Activated CD4-positive, alpha-beta T cell treated with anti-CD3 and anti-CD28 coated beads for 24 hours (primary cell): ENCODE data around the gene PDYN.

Source experiments
- DNase-seq, 2 donors: peaks; one replicate each; pipeline ENCODE4 v3.0.0-alpha.2; 2020; ENCODE audit warnings: low read depth in 2 of 2

The PDYN gene

DNA sequence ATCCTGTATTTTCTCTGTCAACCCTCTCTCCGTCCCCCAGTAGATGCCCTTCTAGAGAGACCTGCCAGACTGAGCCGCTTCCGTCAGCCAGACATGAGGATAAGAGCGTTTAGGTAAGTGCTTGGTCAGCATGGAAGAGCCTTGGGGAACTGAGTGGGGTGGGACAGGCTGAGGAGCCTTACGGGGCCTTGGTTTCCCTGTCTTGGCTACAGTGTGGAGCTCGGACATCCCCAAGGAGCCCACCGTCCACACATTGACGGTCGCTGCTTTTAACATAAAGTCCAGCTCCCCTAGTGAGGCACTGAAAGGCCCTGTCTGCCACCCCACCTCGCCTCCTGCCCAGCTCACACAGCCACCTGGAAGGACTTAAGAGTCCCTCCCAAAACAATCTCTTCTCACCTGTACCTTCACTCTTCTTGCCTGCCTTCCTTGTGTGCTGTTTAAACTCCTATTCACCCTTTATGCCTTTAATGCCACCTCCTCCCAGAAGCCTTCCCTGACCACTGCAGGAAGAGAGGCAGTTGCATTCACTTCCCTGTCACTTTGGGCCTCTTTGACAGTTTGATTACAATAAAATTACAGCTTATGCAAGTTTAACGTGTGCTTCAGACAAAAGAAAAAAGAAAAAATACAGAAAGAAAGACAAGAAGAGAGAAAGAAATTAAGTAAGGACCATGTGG is 42.3 kb downstream of the PDYN start:
- no peak for DNase-seq

DNA sequence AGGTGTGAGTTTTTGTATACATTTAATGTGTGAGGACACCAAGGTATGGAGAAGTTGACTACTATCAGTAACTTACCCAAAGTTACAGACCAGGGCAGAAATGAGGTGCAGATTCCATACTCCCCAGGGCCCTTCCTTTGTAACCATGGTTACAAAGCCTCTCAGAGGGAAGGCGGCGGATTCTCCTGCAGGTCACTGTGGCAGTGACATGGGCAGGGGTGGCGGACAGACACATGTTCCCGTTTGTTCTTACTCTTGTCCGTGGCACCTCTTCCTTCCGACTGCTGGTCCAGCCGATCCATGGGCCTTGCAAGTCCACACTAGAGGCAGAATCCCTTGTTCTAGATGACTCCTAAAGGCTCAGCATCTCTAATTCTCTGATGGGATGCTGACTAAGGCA is 43.0 kb downstream of the PDYN start:
- DNase-seq = no peak

DNA sequence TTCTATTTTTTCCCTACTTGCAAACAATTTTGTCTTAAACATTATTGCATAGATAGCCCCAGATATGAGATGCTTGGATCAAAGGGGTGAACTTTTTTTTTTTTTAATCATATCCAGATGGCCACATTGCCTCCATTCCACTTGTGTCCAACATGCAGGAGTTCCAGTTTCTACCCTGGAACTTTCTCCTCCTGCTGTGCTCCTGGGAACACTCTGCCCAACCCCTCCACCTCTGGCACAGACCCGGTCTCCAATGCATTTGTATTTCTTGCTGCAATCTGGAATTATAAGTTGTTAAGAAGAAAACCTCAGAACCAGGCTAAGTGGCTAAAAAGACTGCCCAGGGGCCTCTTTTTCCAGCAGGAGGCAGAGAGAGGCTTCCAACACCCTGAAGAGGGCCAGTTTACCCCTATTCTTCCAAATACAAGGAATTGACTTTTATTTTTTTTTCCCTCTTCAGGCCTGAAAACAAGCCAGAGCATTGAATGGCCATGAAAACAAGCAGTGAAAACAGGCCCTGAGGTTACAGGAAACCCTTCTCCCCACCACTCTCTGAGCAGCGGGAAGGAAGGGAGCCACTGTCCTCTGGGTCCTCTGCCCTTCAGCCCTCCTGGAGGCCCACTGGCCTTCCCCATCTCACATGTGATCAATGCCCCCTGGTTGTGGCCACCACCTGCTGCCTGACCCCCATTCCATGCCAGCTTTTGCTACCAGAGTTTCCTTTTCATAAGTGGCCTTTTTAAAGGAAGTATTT is 44.3 kb downstream of the PDYN start:
- no peak for DNase-seq

DNA sequence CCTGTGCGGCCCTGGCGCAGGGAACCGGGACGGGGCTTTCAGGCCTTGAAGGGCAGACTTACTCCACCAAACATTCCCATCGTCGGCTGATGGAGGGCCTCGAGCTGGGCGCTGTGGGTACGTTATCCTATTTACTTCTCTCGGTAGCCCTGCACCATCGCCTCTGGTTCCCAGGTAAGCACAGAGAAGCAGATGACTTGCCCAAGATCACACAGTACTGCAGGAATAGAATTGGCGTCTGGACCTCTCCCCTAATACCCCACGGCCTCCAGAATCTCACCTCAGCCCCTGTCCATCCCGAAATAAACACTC is 46.4 kb downstream of the PDYN start:
- DNase-seq = no peak

DNA sequence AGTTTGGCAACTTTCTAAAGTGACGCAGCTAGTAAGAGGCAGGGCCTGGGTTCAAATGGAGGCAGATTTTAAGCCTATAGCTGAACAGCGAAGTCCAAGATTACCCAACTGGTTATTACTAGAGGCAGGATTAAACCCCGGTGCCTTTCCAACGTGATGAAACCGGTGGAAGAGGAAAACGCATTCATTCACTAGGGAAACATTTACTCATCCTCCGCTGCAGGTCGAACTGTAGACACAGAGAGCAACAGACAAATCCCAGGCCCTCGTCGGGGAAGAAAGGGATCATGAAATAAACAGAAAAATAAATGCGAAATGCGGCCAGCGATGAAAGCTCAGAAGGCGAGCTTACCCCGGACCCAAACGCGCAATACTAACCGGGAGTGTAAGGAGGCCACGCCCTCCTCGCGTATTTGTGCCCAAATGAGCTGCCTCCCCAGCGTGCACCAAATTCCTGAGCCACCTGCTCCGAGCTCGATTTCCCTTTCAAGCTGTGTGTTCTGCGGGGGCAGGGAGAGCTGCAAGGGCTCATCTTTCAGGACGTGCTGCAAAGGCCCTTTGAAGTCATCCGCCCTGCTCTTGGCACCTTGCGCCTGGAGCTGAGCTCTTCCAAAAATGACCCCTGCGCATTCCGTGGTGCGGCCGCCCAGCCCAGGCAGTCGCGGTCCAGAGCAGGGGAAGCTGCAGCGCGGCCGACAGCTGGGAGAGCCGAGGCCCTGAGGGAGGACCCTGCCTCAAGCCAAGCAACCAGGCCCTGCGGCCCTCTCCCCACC is 46.9 kb downstream of the PDYN start:
- no peak for DNase-seq

DNA sequence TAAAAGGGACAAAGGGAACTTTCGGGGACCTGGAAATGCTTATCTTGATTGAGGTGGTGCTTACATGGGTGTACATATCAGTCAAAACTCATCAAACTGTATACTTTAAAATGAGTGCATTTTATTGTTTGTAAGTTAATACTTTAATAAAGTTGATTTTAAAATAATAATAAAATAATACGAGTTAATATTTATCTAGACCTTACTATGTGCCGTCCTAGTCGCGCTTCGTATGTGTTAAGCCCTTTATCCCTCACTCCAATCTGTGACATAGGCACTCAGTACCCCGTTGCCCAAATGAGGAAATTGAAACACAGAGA is 47.5 kb downstream of the PDYN start:
- no peak for DNase-seq

DNA sequence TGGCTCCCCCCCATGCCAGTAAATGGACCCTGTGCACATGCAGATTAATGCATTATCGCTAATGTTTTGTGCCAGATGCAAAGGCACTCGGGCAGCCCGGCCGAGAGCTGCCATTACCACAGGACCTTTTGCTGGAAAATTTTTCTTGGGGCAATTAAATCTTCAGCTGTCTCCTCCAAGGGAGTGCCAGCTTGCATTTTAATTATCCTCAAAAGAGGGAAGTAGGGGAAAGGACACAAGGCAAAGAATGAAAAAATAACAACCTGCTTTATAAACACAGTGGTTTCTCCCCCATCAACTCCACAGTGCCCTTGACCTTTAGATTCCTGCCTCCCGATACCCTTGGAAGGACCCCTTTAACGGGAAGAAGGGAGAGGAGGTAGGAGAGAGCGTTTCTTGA is 48.2 kb downstream of the PDYN start:
- no peak for DNase-seq

DNA sequence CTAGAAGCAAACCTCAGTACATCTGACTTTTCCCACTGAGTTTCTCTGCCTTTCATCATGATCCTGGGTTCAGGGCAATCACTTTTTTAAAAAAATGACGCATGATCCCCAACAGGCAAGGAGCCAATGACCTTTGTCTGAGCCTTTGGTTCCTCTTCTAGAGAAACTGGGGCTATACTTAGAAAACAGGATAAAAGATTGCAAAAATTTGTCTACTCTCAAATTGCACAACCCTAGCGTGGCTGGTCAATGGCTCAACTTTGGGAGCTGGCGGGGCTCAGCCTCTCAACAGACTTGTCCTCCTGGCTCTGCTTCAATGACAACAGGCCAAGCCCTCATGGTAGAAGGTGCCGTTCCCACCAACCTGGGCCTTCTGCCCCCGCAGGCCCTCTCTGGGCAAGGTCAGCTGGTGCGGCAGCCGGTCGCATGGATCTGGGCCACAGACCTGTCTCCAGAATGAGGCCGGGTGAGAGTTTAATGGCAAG is 48.7 kb downstream of the PDYN start:
- DNase-seq = no peak

DNA sequence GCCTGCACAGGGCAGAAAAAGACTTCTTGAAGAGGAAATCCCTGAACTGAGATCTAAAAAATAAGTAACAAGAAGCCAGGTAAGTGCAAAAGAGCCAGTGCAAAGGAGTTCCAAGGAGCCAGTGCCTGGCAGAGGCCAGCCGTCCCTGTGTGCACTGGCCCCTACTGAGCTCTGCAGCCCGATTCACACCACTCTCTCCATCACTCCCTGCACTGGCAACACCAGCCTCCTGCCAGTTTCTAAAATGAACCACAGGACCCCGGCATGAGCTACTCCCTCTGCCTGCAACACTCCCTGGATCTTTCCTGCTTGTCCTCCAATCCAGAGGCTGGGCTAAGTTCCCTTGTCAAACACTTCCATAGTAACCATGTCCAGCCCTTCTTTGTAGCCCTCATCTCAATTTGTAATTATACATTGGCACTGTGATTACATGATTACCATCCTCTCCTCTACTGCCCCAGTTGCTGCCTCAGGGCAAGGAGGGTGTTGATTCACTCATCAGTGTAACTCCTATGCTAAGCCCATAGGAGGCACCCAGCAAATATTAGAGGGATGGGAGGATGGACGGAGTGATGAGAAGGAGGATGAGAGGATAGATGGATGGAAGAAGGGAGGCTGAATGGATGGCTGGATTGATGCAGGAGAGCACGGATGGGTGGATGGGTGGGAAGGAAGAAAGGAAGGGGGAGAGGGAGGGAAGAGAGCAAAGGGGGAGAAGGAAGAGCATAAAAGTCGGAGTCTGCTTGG is 49.3 kb downstream of the PDYN start:
- no peak for DNase-seq

DNA sequence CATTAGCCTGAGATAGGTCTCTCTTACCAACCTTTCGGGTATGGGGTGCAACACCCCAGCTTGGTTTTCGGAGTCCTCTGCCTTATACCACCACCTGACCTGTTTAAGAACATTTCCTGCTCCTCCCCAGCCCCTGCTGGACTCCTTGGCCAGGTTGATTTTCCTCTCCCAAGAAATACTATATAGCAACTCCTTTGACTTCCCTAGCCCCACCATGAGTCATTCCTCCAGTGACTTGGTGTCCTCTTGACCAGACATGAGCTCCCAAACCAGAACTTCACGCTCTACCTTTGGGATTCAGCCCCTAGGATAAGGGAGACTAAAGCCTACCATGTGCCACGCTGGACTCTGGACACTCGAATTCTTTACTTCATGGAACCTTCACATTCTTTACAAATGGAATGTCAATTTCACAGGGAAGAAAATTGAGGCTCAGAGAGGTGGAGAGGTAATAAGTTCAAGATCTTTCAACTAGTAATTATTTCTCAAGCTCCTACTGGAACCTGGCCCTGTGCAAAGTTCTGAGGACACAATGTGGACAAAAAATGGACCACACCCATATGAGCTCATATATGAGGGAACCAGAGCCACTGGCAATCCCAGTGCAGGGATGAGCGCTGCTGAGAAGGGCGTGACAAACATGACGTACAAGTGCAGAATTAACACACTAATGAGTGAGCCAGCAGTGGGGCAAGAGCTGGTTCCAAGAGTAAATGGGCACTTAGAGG is 50.4 kb downstream of the PDYN start:
- DNase-seq = no peak

DNA sequence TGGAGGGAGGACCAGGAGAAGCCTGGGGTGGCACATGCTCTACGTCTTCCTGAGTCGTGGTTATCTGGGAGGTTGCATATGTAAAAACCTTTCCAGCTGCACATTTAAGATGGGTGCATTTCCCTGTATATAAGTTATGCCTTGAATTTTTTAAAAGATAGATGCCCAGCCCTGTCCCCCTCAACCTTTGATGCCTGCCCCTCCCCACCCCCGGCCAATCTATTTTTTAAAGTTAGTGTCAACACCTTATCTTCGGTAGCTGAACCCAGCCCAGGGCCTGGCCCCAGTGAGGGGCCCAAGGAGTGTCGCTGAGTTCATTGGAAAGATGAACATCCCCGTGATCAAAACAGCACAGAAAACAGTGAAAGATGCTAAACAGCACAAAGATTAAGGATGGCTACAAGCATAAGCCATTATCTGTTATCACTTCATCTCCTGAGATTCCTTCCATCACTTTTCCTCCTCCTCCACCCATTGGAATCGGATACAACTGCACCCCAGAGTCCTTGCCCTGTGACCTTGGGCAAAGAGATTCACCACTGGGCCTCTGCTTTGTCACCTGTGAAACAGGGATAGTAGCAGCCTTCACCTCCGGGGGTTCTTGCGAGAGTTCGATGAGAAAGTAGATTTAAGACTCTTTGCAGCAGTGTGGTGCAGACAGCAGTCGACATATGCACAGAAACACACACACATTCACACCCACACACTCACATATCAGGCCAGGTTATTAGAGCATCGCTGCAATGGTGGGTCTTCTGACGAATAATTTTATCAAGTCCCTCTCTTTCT is 51.2 kb downstream of the PDYN start:
- DNase-seq = no peak

DNA sequence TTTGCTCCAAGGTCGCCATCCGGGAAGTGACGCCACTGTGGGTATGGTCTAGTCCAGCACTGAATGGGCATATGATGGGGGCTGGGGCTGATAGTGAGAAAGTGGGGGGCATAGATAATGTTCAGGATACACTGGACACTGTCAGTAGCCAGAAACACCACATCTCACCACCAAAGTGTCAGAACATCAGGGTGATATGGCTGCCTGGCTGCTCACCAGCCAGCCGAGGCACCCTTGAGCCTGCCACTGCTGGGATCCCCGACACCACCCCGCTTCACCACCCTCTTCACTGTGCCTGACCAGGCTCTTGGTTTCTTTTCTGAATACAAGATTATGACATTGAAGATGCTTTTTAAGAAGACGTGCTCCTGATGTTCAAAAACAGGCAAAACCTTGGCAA is 51.8 kb downstream of the PDYN start:
- no peak for DNase-seq

DNA sequence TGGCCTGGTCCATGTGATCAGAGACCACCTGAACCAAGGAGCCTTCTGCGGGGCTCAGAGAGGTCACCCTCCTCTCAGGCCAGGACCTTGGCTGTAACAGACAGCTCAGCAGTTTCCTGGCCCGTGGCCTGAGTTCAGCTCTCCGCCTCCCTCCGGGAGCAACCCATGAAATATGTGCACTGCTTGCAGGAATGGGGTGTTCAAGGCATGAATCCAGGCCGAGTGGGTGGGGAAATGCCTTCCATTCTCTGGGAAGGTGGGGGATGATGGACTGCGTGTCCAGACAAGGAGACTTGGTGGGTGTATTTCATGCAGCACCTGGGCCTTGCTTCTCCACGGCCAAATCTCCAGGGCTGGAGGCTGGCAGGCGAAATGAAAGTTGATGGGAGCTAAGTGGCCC is 52.6 kb downstream of the PDYN start:
- DNase-seq = no peak

DNA sequence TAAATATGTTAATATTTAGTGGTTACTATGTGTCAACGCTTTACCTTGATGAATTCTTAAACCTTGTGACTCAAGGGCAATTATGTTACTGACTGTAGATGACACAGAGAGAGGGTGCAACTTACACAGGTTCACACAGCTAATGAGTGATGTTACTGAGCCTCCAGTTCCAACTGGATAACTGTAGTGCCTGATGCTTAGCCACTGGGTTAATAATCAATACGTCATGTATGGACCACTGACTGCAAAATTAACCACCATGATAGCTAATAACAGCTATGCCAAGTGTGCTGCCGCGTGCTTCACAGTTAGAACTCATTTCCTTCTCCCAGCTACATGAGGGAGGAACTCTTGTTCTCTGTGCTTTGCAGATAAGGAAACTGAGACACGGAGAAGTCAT is 53.3 kb downstream of the PDYN start:
- DNase-seq = no peak

DNA sequence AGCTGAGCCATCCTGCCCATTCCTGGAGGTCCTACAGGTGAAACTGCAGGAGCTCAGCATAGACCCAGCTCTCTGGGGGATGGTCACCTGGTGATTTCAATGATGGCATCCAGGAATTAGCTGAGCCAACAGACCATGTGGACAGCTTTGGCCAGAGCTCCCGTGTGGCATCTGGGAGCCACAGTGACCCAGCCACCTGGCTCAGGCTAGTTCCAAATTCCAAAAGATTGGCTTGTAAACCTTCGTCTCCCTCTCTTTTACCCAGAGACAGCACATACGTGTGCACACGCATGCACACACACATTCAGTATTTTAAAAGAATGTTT is 54.6 kb downstream of the PDYN start:
- no peak for DNase-seq

DNA sequence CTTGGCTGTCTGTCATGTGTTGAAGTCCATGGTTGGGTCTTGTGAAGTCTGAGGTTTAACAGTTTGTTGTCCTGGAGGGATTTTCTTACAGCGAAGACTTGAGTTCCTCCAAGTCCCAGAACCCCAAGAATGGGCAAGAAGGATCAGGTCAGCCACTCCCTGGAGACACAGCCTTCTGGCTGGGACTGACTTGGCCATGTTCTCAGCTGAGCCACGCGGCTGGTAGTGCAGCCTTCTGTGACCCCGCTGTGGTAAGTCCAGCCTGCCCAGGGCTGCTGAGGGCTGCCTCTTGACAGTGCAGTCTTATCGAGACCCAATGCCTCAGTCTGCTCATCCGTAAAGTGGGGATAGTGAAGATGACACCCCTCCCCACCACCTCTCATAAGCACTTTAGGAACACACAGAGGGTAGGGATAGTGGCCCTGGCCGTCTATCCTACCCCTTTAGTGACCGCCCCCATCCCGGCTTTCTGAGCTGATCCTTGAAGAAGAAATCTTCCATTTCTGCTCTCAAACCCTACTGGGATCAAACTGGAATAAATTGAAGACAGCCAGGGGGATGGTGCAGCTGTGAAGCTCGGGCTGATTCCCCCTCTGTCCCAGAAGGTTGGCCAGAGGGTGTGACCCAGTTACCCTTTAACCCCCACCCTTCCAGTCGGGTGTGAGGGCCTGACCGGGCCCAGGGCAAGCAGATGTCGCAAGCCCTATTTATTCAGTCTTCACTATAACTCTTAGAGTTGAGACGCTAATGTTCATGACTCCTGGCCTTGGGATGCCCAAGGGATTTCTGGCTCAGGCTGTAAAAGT is 55.2 kb downstream of the PDYN start:
- no peak for DNase-seq

DNA sequence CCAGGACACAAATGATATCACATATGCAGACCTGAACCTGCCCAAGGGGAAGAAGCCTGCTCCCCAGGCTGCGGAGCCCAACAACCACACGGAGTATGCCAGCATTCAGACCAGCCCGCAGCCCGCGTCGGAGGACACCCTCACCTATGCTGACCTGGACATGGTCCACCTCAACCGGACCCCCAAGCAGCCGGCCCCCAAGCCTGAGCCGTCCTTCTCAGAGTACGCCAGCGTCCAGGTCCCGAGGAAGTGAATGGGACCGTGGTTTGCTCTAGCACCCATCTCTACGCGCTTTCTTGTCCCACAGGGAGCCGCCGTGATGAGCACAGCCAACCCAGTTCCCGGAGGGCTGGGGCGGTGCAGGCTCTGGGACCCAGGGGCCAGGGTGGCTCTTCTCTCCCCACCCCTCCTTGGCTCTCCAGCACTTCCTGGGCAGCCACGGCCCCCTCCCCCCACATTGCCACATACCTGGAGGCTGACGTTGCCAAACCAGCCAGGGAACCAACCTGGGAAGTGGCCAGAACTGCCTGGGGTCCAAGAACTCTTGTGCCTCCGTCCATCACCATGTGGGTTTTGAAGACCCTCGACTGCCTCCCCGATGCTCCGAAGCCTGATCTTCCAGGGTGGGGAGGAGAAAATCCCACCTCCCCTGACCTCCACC is 56.4 kb downstream of the PDYN start:
- DNase-seq = no peak

DNA sequence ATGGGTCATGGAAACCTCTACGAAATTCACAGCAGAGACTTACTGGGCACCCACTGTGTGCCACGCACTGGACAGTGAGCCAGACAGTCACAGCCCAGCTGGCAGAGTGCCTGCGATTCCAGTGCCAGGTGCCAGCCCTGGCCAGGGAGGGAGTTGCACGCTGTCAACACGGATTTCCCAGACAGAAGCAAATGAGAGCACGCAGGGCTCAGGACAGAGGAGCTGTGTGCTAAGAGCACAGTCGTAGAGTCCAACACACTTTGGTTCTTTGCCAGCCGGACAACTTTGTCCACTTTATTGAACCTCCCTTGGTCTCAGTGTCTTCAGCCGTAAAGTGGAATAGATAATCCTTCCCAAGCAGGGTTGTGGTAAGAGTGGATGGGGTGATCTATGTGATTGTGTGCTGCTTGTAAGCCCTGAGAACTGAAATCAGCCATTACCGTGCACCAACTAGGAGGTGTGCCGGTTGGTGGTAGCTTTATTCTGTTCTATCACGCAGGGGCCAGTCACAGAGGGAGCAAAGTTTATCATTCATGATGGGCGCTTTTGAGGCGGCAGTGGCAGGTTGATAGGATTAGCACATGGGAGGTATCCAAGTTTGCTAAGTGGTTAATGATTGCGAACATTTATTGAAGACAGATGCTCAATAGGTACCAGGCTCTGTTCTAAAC is 58.0 kb downstream of the PDYN start:
- no peak for DNase-seq
